AML-193 (cell line): ENCODE results near the gene LPIN2.
"Not testable (repeated sequence)": the region's sequence is repeated elsewhere in the genome, so short reads cannot be mapped to it uniquely, and the experiment has no call there.

Experiments used
- DNase-seq, 2 experiments: peaks; one replicate each; lab custom pipeline; 2025; lab: John Stamatoyannopoulos, UW

Gene LPIN2

DNA sequence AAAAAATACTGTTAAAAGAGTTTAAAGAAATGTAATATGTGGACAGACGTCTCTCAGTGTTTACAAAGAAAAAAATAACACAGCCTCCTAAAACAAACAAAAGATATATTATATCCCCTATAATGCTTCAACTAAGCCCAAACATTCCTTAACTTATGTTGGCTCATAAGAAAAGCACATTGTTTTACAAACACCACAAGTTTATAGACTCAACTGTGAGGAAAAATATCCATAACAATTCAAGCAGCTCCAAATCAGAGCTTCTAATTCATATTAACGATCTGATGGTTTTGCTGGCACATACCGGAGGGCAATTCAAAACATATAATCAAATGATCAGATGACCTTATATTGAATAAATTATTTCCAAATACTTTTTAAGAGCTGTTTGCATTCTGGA, 5.5 kb downstream of the LPIN2 start:
- no peak for DNase-seq

DNA sequence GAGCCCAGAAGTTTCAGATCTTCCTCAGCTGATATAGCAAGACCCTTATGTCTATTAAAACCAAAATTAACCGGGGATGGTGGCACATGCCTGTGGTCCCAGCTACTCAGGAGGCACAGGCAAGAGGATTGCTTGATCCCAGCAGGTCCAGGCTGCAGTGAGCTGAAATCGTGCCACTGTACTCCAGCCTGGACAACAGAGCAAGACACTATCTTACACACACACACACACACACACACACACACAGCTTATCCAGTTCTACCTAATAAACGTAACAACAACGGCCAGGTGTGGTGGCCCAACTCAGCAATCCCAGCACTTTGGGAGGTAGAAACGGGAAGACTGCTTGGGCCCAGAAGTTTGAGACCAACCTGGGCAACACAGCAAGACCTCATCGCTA, 7.5 kb downstream of the LPIN2 start:
- no peak for DNase-seq

DNA sequence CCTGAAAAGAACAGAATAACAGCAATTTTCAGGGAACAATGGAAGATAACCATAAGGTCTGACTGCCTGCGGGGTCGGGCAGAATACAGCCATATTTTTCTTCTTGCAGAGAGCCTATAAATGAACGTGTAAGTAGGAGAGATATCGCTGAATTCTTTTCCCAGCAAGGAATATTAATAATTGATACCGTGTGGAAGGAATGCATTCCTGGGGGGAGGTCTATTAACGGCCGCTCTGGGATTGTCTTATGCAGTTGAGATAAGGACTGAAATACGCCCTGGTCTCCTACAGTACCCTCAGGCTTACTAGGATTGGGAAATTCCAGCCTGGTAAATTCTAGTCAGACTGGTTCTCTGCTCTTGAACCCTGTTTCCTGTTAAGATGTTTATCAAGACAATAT, 9.2 kb downstream of the LPIN2 start:
- not testable (repeated sequence) for DNase-seq

DNA sequence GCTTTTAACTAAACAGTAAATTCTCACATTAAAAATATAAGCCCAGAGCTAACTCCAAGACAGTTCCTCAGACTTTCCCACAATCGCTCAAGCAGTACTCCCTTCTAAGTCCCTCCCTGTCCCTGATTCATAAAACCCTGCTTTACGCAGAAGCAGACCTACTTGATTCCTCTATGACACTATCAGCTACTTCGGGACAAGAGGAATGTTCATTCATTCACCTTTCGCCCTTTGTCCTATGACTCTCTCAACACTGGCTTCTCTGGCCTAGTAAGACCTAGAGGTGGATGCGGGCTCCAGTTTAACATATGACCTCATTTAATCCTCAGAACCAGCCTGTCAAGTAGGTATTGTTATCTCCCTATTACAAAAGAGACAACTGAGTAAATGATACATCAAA, 10.2 kb downstream of the LPIN2 start:
- no peak for DNase-seq

DNA sequence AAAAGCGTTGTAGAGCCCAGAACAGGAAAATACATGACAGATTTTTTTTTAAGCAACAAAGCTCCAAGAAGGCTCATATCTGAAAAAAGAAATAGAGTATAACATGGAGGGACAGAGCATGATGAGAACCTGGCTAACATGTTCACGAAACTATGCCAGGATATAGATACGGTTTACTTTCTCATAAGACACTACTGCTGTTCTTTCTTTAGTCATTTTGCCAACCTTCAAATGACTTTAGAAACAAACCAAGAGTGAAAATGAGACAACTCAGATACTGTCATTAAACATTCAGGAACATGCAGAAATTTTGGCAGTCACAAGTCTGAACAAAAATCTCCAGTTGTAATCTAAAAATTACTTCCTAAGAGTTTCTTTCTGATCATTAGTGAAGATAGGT, 14.3 kb downstream of the LPIN2 start:
- no peak for DNase-seq

DNA sequence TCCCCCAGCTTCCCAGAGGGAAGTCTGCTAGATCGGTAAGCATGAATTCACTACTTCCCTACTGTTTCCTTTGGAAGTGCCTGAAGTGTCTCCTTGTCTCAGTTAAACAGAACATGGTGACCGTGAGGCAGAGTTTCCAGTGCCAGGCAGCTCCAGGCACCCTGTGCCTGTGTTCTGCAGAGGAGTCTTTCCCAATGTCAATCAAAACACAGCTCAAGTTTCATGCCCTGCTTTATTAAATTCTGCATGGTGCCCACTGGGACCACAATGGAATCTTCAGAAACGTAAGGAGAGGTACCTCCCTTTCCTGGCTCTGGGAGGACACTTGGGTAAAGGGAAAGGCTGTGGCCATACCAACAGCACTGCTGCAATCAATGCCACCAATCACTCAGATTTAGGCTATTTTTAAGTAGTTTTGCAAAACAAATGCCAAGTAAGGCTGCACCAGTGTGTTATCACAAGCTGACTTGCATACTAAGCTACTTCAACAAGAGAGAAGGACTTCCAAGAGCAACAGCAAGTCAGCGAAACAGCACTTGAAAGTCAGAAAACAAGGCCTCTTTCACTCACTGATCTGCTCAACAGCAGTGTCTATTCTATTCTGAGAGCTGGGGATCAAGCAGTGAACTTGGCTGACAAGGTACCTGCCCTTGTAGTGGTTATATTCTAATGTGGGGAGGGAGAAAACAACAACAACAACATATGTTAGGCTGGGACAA, 14.9 kb downstream of the LPIN2 start:
- DNase-seq = no peak

DNA sequence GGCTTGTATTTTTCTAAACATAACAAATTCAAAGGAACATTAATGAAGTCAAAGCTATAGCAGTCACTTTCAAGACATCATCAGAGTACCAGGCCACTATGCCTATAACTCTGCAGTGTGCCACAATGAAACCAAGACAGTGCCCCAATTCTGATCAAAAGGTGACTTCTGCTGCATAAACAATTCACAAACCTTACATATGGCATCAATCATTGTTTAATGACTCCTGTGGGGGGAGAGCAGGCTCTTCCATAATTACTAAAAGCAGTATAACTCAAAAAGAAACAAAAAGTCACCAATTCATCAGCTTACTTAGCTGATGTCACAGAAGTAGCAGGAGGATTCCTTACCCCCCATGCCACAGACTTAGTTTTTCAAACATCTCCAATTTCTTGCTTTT, 15.5 kb downstream of the LPIN2 start:
- DNase-seq = no peak

DNA sequence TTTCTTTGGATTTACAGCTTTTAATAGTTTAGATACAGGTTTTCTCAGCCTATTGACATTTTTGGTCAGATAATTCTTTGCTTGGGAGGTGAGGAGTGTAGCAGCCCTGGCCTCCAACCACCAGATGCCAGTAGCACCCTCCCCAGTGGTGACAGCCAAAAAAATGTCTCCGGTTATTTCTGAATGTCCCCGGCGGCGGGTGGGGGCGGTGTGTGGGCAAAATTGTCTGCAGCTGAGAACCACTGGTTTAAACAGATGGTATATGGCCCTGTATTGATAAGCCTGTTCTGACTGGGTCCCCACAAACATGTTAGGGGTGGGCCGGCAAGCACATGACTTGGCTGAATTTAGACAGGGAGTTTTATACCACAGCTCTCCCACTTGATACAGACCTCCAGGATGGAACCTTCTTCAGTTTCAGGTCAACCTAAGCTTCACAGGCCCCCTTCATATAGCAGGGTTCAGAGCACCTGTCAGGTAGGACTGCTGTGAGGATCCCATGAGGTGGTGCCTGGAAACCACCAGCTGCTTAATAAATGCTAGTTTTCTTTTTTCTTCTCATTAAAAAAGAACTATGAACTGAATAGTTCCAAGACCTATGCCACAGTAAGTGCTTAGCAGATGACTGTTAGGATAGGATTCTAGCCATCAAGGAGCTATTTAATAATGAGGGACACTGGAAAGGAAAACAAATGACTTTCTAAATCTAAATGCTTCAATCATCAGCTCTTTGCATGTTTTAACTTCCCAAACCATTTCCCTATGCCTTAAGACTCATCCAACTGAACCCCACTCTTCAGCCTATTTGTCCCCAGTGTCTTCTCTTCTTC, 18.1 kb downstream of the LPIN2 start:
- DNase-seq = peak; percentile 52 to 66

DNA sequence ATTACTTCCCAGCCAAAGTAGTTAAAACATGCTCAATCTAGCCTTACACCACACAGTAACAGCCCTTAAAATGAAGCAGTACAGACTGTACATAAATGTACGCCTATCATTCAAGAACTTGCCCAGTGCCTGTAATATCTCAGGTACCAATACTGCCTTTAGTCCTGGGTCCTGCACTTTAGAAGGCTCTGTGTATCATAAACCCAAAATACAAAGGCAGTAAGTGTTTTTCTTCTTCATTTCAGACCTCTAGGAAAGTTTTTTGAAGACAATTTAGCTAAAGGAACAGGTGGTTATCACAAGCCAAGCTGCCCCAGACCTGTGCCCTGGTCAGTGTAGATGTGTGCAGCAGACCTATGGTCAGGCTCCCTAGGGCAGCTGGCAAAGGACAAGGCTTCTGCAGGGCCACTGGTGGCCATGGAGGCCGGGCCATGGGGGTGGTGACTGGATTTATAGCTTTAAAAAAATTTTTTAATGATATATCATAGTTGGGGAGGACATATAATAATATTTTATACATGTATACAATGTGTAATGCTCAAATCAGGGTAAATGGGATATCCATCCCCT, 18.8 kb downstream of the LPIN2 start:
- DNase-seq = no peak

DNA sequence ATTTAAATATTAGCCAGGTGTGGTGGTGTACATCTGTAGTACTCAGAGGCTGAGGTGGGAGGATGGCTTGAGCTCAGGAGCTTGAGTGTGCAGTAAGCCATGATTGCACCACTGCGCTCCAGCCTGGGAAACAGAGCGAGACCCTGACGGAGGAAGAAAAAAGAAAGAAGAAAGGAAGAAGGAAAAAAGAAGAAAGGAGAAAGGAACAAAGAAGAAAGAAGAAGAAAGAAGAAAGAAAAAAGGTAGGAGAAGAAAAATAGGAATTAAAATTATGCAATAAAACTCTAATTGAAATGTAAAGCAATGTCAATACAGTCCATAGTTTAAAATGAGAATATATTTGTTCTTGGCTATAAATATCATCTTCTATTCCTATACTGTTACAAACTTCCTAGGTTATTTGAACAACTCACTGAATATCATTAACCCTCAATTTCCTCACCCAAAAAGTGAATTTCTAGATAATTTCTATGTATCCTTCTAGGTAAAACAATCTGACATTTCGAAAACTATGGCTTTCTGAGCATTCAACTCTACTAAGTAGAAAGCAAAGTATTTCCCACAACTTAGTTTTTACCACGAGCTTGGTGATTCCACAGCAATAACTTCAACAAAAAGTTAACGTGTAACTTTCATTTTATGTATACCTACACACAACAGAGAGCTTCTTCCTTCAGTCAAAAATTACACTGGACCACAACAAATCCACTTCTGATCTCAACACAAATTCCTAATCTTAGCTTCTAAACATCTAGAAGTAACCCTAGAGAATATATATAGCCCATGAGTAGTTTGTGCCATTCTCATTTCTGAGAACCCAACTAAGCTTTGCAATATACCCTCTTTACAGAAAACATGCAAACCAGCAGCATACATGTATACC, 19.7 kb downstream of the LPIN2 start:
- DNase-seq = no peak

DNA sequence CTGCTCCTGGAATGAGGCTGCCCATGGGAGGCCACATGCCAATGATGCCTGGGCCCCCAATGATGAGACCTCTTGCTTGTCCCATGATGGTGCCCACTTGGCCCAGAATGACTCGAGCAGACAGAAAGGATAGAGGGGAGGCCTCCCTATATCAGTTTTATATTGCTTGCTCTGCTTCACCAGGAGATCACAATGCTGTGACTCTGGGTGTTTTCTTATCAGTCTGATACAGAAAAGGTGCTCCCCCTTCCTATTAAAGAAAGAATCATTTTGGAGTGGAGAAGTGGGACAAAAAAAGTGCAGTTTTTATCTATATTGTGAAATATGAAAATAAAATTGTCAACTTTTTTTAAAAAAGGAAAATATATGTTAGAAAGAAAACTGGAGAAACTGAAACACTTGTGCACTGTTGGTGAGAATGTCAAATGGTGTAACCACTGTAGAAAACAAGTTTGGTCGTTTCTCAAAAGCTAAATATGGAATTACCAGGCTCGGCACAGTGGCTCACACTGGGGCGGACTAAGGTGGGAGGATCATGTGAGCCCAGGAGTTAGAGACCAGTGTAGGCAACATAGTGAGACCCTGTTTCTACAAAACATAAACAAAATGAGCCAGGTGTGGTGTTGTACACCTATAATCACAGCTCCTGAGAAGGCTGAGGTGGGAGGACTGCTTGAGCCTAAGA, 21.8 kb downstream of the LPIN2 start:
- no peak for DNase-seq

DNA sequence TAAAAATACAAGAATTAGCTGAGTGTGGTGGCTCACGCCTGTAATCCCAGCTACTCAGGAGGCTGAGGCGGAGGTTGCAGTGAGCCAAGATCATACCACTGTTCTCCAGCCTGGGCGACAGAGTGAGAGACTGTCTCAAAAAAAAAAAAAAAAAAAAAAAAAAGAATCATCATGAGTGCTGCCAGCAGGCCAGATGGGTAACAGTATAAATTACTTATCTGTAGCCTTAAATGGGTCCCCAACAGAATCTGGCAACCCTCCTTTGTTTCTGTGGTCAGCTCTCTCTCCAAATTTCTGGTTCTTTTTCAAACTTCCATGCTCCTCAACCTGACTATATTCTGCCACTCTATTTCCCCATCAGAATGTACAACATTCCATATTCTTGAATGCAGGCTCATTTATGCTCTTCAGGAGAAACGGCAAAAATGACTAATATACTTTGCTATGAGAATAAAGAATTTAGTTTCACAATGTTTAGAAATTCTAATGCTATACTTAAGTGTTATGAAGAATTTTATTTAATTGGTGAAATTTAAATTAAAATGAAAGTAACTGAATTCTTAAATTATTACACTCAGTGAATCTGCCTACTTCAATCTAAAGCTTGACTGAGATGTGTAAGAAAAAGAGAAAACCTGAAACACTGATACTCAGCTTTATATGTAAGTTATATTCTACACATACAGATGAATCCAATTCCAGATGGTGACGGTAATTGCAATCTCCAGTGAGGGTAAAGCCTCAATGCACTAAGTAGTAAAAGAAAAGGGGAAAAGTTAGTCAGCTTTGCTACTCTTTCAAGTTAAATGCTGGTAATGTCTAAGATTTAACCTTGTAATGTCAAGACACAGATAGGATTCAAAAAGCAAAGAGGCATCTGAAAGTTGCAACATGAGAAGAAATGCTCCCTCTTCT, 24.8 kb downstream of the LPIN2 start:
- DNase-seq = no peak

DNA sequence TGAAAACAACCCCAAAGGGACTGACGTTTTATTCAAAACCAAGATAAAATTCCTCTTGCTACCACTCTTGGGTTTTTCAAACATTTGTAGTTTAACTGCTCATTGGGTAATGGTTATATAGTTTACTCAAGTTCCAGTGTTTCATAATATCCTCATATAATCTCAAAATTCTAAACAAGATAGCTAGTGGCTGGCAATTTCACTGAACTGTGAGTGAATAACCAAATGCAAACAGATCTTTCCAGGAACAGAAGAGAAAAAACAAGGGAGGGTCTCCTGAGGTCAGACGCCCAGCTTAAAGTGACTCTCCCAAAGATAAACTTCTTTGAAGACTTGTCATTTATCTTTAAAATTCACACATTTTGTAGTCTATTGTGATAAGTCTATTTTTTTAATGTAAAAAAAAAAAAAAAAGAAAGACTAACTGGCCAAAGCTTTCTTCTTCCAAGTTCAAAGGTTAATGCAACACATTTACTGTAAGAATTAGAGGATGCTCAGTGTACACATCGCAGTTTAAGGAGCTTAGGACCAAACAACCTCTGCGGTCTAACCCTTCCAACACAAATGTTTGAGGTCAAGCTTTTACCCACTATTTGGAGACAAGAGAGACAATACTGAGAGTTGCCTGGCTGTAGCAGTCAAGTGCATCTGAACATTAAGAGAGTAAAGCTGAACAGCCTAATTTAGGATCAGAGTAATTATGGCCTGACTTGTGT, 26.6 kb downstream of the LPIN2 start:
- DNase-seq = peak in 1 of 2 experiments; percentile 4

DNA sequence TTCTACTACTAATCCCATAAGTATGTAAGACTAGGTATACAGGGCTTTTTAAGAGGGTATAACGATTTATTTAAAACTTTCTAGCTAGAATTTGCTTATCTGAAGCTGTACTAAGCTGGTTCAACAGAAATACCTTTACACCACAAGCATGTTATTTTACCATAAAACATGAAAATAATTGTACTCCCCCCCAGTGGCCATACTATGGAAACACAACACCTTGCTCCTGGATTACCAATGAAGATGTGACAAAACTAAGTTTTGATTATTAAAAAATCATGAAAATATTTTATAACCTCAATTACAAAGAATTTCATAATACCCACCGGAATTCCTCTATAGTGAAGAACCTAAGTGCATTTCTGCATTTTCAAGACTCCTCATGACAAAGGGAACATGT, 27.3 kb downstream of the LPIN2 start:
- DNase-seq = peak in 1 of 2 experiments; percentile 49

DNA sequence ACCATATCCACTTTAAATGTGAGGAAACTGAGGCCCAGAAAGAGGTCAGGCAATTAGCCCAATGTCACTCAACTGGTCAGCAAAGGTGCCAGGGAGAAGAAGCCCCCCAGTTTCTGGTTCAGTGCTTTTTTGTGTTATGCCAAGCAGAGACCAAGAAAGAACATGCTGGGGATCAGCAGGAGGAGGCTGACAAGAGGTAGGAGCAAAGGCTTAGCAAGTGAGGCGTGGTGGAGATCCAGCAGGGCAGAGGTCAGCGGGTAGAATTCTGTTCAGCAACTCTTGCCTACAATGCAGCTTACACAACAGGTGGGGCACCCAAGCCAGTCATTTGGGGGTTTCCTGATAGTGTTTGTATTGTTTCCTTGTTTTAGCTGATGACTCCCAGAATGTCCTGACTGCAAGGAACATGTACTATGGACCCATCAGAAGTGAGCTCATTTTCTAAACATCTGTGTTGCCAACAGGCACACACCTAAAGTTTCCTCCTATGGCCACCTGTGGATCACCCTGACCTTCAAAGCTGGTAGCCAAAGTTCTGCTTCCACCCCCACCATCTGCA, 28.2 kb downstream of the LPIN2 start:
- no peak for DNase-seq

DNA sequence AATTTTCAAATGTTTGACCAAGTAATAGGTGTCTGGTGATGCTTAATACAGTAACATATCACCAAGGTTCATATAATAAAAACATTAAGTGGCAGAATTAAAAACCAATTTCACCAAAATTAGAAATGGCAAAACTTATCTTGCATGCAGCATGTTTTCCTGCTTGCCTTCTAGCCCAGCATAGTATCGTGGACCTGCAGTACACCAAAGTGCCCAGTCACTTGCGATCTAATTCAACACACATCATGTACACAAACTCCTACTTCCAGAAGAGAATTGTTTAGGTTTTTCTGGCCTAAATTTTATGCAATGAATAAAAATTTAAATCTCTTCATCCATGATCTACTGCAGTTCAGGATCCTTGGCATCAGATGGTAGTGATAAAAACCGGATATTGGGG, 28.9 kb downstream of the LPIN2 start:
- no peak for DNase-seq

DNA sequence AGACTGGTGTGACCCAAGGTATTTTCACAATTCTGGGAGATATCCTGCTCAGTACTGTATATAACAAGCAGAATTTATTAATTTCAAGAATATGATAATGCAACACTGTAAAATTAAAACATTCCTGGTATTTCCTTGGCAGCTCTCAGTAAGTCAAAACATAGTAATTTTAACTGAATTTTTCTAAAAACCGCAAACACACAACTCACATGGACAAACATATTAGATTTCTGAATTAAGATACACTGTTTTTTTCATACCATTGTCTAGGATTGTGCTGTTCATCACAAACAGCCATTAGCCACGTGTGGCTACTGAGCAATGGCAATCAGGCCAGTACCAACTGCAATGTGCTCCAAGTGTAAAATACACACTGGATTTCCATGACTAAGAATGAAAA, 29.6 kb downstream of the LPIN2 start:
- no peak for DNase-seq

DNA sequence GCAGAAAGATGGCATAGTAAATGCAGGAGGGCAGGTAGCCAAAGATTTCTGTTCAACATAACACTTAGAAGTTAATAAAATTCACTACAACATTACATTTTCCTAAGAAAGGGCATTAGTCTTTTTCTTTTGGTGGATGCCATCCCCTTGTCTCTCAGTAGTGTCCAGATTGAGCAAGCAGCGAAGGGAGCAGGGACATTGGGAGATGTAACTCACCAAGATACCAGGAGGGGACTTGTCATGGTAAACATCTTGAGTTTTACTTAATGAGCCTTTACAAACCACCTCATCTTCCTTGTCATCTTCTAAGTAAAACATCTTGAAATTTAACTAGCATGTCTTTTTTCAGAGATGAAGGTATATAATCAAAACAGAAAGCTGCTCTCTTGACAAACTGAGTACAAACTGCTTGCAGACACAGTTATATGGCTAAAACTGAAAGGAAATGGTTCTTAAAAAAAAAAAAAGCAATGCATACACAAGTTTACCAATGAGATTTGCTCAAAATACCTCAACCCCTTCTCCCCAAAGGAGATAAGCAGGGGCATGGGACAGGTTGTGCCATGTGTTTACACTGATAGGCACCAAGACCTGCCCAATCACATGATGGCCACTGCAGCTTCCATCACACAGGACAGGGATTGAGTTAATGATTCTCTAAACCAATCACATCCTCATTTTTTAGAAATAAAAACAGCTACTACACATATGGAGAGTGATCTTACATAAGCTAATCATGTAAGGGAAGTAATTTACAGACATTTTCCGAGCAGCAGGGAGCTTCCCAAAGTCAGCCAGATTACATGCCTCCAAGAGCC, 30.3 kb downstream of the LPIN2 start:
- DNase-seq = no peak

DNA sequence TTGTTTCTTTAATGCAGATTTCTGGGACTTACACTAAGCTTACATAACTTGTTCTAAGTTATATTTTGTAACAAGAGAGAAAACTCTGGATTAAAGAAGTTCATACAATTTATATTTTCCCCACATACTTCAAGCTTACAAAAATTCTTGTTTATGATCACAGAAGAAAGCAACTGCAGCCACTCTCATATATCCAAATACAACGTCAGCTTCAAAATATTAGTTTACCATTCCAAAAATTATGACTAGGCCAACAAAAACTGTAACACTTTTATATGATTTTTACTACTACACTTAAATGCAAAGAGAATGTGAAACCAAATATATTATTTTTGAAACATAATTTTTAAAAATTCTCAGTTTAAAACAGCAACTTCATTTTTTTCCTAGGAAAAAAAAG, 30.9 kb downstream of the LPIN2 start:
- DNase-seq = no peak
